Cardiac fibroblast (primary cell): Measurements from ENCODE around the gene CSNK1D.
A peak's percentile ranks its signal among the peaks of the same experiment; 100 is the strongest.

ENCODE experiments used
- DNase-seq, 2 donors: peaks; one replicate each; pipeline versions ENCODE4 v3.0.0 to v3.0.0-alpha.2; 2010; ENCODE audit warnings: low read depth in 2 of 2
- H3K4me3 ChIP-seq, 2 donors: replicated peaks in 1 of 2; 1 replicate in 1 of 2; 2 replicates in 1 of 2; pipeline ENCODE4 v1.5.1; 2011; ENCODE audit warnings: low read depth in 2 of 2, low read length in 2 of 2, mild to moderate bottlenecking in 2 of 2, moderate library complexity in 1 of 2
- CTCF ChIP-seq: IDR thresholded peaks from one replicate; pipeline ENCODE4 v1.5.1; 2011; ENCODE audit warnings: low read depth, mild to moderate bottlenecking, low read length, inconsistent platforms

The CSNK1D gene

GRCh38 chr17:82235056-82235774, 38.3 kb downstream of the CSNK1D start:
- no peak for TF ChIP-seq CTCF
- DNase-seq: no peak
- no peak overlapping the region for H3K4me3 ChIP-seq

GRCh38 chr17:82234211-82235055, 39.1 kb downstream of the CSNK1D start:
- H3K4me3 ChIP-seq: no peak overlapping the region
- peak in 1 of 2 donors; percentile 8 for DNase-seq
- no peak for TF ChIP-seq CTCF

- H3K4me3 ChIP-seq: no peak overlapping the region
These were observed 40.4 kb downstream of the CSNK1D start for GRCh38 chr17:82232876-82233785.

DNA sequence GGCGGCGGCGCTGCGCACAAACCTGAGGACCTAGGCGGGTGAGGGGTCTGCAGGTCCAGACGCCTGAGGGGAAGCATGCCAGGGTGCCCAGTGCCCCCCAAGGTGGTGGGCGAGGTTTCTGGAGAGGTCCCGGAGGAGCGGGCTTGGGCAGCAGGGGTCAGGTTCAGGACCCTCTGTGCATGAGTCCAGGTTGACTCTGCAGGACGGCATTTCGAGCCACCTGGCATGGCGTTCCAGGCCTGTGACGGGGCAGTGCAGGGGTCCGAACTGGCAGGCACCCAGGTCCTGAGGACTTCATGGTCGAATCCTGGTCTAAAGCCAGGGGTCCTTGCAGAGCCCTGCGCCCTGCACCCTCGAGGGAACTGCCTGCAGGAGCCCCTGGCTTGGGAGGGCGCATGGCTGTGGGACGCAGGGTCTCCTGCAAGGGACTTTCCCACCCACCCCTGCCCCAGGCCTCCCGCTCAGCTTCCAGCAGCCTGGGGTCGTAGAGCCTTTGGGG, 41.1 kb downstream of the CSNK1D start:
- TF ChIP-seq CTCF: no peak
- peak overlapping the region; percentile 61 to 88 for H3K4me3 ChIP-seq
- no peak for DNase-seq

More at GRCh38 chr17:82232876-82233785, 40.4 kb downstream of the CSNK1D start:
- DNase-seq: no peak
- TF ChIP-seq CTCF: no peak

GRCh38 chr17:82231562-82232321, 41.8 kb downstream of the CSNK1D start:
- H3K4me3 ChIP-seq: peak overlapping the region; percentile 61 to 88
- DNase-seq: peak; percentile 81 to 87
- TF ChIP-seq CTCF: no peak

GRCh38 chr17:82231312-82231561, 42.3 kb downstream of the CSNK1D start:
- no peak for TF ChIP-seq CTCF
- DNase-seq: no peak
- peak overlapping the region; percentile 61 to 88 for H3K4me3 ChIP-seq
